Gastroesophageal sphincter (tissue), 4 donors: ENCODE measurements around the gene CDC42EP4. TPM values are rescaled to one million over a fixed set of nuclear protein-coding genes. Genes with fewer than 3 reads are reported as not detected.
"Not testable (repeated sequence)": the region's sequence is repeated elsewhere in the genome, so short reads cannot be mapped to it uniquely, and the experiment has no call there.

Experiments used
- ATAC-seq: fragments of 150-250 bp; one replicate; pipeline ENCODE4 v1.9.1; 2016; ENCODE audit warnings: mild to moderate bottlenecking, moderate library complexity
- H3K27ac ChIP-seq, 4 donors: fragments of 200-600 bp; sonication (generic) in 3 of 4; 1 replicate in 3 of 4; 2 replicates in 1 of 4; pipeline ENCODE4 v1.5.1; 2016 to 2019
- H3K27me3 ChIP-seq: fragments of 200-600 bp; sonication (generic); one replicate; pipeline ENCODE4 v1.5.1; 2019
- H3K36me3 ChIP-seq, 2 donors: fragments of 200-600 bp; sonication (generic); one replicate each; pipeline ENCODE4 v1.5.1; 2019; ENCODE audit warnings: control low read depth in 1 of 2
- H3K4me1 ChIP-seq, 3 donors: fragments of 200-600 bp; sonication (generic); 1 replicate in 2 of 3; 2 replicates in 1 of 3; pipeline ENCODE4 v1.5.1; 2016 to 2019; ENCODE audit warnings: control low read depth in 2 of 3
- H3K4me3 ChIP-seq, 2 donors: fragments of 200-600 bp; sonication (generic); one replicate each; pipeline ENCODE4 v1.5.1; 2019; ENCODE audit warnings: mild to moderate bottlenecking in 1 of 2, moderate library complexity in 1 of 2
- H3K9me3 ChIP-seq, 3 donors: fragments of 200-600 bp; sonication (generic); one replicate each; pipeline ENCODE4 v1.5.1; 2017 to 2019; ENCODE audit warnings: control low read depth in 2 of 3
- CTCF ChIP-seq, 4 experiments: fragments of 200-600 bp in 2 of 4; fragments of 450-650 bp in 2 of 4; sonication (generic) in 1 of 4; IDR thresholded peaks; one replicate each; pipeline ENCODE4 v1.5.1; 2017 to 2019; ENCODE audit warnings: antibody characterized with exemption in 4 of 4, mild to moderate bottlenecking in 2 of 4, moderate library complexity in 2 of 4
- EP300 ChIP-seq: sonication (generic); formaldehyde crosslinking; IDR thresholded peaks from one replicate; pipeline ENCODE4 v1.6.1; 2017; ENCODE audit warnings: antibody characterized with exemption, mild to moderate bottlenecking
- POLR2A ChIP-seq, 2 donors: fragments of 450-650 bp; IDR thresholded peaks; one replicate each; pipeline ENCODE4 v1.6.1; 2017; ENCODE audit warnings: antibody characterized with exemption in 2 of 2, mild to moderate bottlenecking in 2 of 2, moderate library complexity in 1 of 2
- POLR2AphosphoS5 ChIP-seq: sonication (generic); formaldehyde crosslinking; IDR thresholded peaks from one replicate; pipeline ENCODE4 v1.6.1; 2017; ENCODE audit warnings: antibody characterized with exemption
- WGBS, 2 donors: methylation state at CpG; one replicate each; pipeline ENCODE4 v1.1.5; 2018; ENCODE audit warnings: low coverage in 1 of 2; 5-methylcytosine and 5-hydroxymethylcytosine counted together
- total RNA-seq, 4 donors: library from RNA; depleted of rRNA; stranded (reverse); fragments of >200 nt; gene quantifications; one replicate each; pipeline ENCODE4 v1.1.0, GENCODE V29; 2016

The CDC42EP4 gene
- total RNA-seq, 4 donors from 2014 or later, result 69.4 to 106 (median 73.0) TPM

DNA sequence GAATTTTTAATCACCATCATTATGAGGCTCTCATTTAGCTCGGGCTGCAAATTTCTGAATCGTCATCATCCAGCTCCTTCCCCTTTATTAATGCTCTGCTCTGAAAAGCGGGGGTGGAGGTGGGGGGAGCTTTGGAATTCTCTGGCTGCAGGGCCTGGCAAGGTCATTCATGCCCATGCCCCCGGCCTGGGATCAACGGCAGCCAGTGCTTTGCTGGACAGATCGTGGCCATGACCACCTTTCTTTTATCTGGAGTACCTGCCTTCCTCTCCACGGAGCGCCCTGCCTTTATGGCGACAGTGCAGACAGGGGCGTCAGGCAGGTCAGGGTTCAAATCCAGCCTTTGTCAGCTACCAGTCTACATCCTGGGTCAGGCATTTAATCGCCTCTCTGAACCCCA lies 45.0 kb downstream of the CDC42EP4 start:
- no peak for ATAC-seq
- TF ChIP-seq POLR2A (IDR thresholded peaks at IDR 0.05) (no peak), CTCF (IDR thresholded peaks at IDR 0.05) (no peak), EP300 (no peak), POLR2AphosphoS5 (no peak)
- H3K4me1 ChIP-seq, result peaks cover 0 to 19% (median 0%) of the 10 kb centered on the region in 3 donors
- no peaks in the 10 kb centered on the region for H3K9me3 ChIP-seq
- no peaks in the 10 kb centered on the region for H3K27me3 ChIP-seq
- no peak overlapping the region for H3K27ac ChIP-seq
- WGBS, 2 donors, result 93% methylated on average over 2 of the region's 11 CpGs; no CpG with 5 or more reads in 1 of the 2 donors
- H3K4me3 ChIP-seq, result no peak overlapping the region
- H3K36me3 ChIP-seq, result no peaks in the 10 kb centered on the region

GRCh38 chr17:73265646-73266640 lies 45.9 kb downstream of the CDC42EP4 start:
- Histone ChIP-seq H3K27ac (no peak overlapping the region), H3K27me3 (no peaks in the 10 kb centered on the region), H3K9me3 (no peaks in the 10 kb centered on the region), H3K36me3 (no peaks in the 10 kb centered on the region), H3K4me3 (no peak overlapping the region), H3K4me1 (peaks cover 0 to 19% (median 0%) of the 10 kb centered on the region in 3 donors)
- WGBS, 2 donors, result 70 to 100% methylated on average over 1 to 4 of the region's 24 CpGs
- TF ChIP-seq POLR2A (IDR thresholded peaks at IDR 0.05), result no peak
- no peak for TF ChIP-seq EP300
- TF ChIP-seq POLR2AphosphoS5, result no peak
- no peak for TF ChIP-seq CTCF (IDR thresholded peaks at IDR 0.05)
- no peak for ATAC-seq

- not testable (repeated sequence) for H3K36me3 ChIP-seq, H3K4me3 ChIP-seq, H3K9me3 ChIP-seq, ATAC-seq, H3K27me3 ChIP-seq, H3K27ac ChIP-seq
- WGBS, 2 donors, result 100% methylated on average over 1 of the region's 2 CpGs; no CpG with 5 or more reads in 1 of the 2 donors
- H3K4me1 ChIP-seq, result peaks cover 0 to 19% (median 0%) of the 10 kb centered on the region in 3 donors
Measured at GRCh38 chr17:73264448-73264847, 47.4 kb downstream of the CDC42EP4 start.

DNA sequence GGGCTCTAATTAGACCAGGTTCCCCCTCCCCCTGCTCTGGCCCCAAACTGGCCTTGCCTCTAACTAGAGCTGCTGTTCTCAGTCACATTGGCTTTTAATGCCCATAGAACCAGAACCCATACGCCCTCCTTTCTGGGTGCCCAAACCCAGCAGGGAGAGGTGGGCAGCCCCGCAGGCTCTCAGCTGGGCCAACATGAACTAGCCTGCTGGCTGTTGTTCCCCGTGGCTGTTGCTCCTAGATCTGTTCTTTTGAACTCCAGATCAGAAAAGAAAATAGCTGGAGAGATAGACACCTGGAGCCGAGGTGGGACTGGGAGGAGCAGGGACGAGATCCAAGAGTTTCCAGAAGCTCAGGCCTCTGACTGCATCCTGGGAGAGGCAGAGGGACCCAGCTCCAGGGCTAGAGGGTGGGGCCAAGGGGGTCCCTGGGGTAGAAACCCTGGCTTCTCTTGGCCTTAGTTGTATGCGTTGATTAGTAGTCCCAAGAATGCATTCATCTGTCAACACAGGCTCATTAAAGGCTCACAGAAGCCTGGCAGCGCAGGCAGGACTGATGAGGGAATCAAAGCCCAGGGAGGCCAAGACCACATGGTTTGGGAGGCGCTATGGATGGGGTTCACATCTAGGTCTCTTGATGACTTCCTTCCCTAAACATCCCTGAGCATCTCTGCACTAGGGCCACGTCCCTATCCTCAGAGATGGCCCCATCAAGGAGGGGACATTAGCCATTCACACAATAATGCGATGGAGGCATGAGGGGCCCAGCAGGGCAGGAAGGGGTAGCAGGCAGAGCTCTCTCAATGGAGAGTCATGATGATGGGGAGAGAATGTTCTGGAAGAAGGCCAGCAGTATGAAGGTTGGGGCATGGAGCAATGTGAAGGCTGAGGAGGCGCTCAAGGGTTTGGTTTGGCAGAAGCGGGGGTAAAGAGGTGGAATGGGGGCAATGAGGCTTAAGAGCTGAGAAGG lies 48.8 kb downstream of the CDC42EP4 start:
- H3K4me1 ChIP-seq, result peaks cover 0 to 13% (median 0%) of the 10 kb centered on the region in 3 donors
- TF ChIP-seq EP300, result no peak
- no peak for TF ChIP-seq POLR2AphosphoS5
- no peak for TF ChIP-seq POLR2A (IDR thresholded peaks at IDR 0.05)
- TF ChIP-seq CTCF (IDR thresholded peaks at IDR 0.05), result no peak
- H3K9me3 ChIP-seq, result no peaks in the 10 kb centered on the region
- H3K27me3 ChIP-seq, result no peaks in the 10 kb centered on the region
- no peak for ATAC-seq
- H3K27ac ChIP-seq, result no peak overlapping the region
- H3K4me3 ChIP-seq, result no peak overlapping the region
- no peaks in the 10 kb centered on the region for H3K36me3 ChIP-seq
- WGBS, 2 donors, result 72 to 78% methylated on average over 5 to 8 of the region's 12 CpGs

DNA sequence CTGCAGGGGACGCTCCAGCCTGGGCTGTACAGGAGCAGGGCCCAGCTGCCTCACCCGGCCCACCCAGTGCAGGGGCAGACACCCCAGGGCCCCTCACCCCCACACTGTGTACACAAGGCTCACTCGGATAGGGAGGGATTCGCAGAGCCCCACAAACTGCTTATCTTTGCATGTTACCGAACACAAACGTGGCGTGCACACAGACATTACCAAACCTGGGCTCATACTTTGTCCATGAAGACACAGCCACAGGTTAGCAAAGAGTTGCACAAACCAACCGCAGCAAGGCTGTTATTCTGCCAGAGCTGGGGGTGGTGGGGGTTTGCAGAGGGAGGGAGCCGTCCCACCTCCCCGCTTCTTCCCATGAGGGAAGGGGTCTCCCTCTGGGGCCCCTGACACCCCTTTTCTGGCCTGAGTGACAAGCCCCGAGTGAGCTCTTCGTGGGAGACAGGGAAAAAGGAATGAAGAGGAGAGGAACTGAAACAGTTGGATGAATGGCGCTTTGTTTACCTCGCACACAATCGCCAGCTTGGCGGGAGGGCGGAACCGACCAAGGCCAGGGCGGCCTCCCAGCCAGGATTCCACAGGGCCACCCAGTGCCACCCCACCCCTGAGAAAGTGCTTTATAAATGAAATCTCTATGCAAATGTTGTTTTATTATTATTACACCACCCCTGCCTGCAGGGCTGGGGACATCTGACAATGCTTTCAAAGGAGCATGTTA lies 49.7 kb downstream of the CDC42EP4 start:
- no peak overlapping the region for H3K4me3 ChIP-seq
- no peak for ATAC-seq
- TF ChIP-seq POLR2A (IDR thresholded peaks at IDR 0.05) (no peak), EP300 (no peak), CTCF (IDR thresholded peaks at IDR 0.05) (no peak), POLR2AphosphoS5 (no peak)
- H3K27me3 ChIP-seq, result no peaks in the 10 kb centered on the region
- 67 to 74% methylated on average over 3 to 12 of the region's 19 CpGs for WGBS, 2 donors
- no peak overlapping the region for H3K27ac ChIP-seq
- H3K36me3 ChIP-seq, result no peaks in the 10 kb centered on the region
- H3K9me3 ChIP-seq, result no peaks in the 10 kb centered on the region
- H3K4me1 ChIP-seq, result peaks cover 0 to 17% (median 0%) of the 10 kb centered on the region in 3 donors
